GM18526 (cell line): ENCODE results near the gene TET3.

Experiments
- POLR2A ChIP-seq: IDR thresholded peaks from 3 replicates; pipeline ENCODE4 v1.6.1; 2011; ENCODE audit not compliant: insufficient read length; ENCODE audit errors: extremely low read depth

TET3 gene

DNA sequence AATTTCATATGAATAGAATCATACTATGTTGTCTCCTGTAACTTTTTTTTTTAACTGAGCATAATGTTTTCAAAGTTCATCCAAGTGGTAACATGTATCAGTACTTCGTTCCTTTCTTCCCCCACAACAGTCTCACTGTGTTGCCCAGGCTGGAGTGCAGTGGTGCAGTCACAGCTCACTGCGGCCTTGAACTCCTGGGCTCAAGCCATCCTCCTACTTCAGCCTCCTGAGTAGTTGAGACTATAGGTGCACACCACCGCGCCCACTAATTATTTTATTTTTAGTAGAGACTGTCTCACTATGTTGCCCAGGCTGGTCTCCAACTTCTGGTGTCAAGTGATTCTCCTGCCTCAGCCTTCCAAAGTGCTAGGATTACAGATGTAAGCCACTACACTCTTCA lies 23.4 kb upstream of the TET3 start:
- TF ChIP-seq POLR2A = no peak

DNA sequence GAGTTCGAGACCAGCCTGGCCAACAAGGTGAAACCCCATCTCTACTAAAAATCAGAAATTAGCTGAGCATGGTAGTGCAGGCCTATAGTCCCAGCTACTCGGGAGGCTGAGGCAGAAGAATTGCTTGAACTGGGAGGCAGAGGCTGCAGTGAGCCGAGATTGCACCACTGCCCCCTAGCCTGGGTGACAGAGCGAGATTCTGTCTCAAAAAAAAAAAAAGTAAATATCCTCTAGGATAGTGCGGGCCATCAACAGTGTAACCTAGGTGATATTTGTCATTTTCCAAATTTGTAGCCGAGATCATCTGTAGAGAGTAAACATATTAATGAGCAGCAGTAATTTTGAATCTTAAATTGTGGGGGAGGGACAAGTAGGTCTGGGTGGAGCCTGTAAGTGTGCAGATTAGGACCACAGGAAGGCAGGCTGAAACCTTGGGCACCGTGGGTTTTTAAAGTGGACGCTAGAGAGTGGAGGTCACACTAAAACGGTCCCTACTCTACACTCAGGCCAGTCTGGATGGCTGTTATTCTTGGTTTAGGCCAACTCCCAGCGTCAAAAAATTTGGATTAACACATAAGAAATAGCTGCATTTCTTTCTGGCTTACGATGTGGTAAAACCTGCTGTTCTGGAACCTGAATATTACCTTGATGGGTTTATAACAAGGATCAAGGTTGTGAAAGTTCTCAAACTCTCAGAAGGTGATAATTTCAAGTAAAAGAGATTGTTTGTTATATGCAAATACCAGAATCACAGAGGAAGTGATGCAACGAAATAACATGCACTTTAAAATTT lies 22.7 kb upstream of the TET3 start:
- no peak for TF ChIP-seq POLR2A

DNA sequence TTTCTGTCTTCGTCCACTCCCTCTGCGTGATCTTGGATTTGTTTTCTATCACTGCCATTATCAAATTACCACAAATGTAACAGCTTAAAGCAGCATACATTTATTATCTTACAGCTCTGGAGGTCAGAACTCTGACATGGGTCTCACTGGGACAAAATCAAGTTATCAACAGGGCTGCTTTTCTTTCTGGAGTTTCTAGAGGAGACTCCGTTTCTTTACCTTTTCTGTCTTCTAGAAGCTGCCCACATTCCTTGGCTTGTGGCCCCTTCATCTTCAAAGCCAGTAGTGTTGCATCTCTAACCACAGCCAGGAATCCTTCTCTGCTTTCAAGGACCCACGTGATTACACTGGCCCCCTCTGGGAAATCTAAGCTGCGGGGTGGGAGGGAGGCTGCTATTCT lies 21.9 kb upstream of the TET3 start:
- no peak for TF ChIP-seq POLR2A

DNA sequence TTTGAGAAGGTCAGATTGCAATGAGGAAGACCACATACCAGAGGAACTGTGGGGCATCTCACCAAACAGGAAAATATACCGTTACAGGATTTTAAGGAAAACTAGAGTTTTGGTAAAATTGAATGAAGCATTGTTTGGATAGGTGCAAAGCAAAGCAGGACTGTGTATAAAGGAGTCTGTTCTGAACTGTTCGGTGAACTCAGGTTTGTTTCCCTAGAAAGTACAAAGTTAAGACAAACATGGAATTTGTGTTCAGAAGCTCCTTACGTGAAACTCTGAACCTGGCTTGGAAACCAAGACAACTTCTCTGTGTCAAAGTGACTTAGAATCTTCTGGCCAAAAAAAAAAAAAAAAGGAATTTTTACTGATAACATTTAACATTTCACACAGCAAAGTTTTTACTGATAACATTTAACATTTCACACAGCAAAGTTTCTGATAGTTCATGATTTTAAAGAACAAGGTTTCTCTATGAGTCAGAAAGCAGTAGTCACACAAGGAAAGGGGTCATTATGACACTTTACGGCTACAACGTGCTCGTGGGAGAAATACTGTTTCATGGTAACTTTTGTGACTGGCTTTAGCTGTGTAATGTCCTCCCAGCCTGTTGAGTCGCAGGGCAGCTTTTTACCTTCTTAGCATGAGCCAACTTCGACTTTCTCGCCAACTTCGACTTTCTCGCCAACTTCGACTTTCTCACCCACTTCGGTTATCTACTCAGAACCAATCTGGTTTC lies 21.2 kb upstream of the TET3 start:
- TF ChIP-seq POLR2A = no peak

DNA sequence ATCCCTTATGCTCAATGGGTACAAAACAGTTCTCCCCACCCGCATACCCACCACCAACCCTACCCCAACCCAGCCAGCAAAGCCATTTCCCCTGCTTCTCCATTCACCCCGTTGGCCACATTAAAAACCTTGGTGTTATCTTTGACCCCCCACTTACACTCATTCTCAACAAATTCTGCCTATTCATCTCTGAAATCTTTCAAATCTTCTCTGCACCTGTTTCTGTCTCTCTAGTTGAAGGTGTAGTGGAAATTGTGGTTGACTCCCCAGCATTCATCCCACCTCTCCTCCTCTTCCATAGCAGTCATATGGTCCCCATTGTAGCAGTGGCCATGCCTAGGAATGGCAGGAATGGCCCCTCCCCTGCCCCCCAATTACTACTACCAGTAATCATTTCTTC lies 20.5 kb upstream of the TET3 start:
- TF ChIP-seq POLR2A = no peak

DNA sequence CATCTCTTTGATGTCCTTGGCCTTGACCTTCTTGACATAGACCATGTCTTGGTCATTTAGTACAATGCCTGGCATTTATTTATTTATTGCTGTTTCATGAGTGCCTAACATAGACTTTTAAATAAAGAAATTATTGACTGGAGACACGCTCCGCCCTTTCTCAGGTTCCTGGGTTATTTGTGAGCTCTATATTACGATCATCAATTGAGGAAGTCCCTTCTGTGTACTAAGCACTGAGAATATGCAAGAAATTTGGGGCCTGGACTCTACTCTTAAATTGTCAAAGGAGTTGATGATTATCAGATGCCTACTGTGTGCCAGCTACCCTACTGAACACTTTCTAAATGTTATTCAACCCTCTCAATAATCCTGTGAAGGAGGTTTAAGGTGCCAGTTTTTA lies 19.7 kb upstream of the TET3 start:
- TF ChIP-seq POLR2A = no peak

- TF ChIP-seq POLR2A = no peak
Measured at GRCh38 chr2:73968357-73968937, 16.3 kb upstream of the TET3 start.

DNA sequence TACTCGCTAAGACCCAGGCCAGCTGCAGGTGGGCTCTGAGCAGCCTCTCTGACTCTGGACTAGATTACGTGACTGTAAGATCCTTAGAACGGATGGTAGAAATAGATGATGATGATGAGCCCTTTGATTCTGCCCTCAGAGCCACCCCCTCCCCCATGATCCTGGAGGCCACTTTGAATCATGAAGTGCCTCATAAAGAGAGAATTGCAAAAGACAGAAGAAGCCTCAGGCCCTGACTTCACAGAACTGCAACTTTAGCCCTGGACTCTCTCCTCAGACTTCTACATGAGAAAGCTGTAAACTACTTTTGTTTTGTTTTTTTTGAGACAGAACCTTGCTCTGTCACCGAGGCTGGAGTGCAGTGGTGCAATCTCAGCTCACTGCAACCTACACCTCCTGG lies 15.4 kb upstream of the TET3 start:
- no peak for TF ChIP-seq POLR2A

DNA sequence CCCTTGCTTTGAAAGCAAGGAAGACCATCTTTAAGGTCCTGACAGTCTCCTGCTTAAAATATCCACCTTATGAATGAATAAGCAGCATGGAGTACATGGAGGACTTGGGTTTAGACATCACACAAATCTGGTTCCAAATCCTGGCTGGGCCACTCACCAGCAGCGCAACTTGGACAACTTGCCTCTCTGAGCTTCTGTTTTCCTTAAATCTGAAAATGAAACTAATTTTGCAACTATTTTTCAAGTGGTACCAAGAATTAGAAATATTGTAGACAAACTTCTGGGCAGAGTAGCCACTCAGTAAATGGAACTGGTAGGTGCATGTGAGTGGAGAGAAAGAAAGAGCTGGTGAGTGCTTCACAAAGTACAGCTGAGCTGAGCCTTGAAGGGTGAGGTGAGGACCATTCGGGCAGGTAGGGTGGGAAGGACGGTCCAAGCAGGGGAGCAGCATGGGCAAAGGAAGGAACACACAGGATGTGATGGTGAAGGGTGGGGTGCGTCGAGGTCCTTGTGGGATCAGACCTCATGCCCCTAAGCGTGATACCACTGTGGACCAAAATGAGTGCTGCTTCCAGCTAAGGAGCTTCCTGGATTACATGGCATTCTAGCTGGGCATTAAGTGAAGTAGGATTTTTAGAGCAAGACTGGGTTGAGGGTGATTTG lies 14.4 kb upstream of the TET3 start:
- TF ChIP-seq POLR2A = no peak

DNA sequence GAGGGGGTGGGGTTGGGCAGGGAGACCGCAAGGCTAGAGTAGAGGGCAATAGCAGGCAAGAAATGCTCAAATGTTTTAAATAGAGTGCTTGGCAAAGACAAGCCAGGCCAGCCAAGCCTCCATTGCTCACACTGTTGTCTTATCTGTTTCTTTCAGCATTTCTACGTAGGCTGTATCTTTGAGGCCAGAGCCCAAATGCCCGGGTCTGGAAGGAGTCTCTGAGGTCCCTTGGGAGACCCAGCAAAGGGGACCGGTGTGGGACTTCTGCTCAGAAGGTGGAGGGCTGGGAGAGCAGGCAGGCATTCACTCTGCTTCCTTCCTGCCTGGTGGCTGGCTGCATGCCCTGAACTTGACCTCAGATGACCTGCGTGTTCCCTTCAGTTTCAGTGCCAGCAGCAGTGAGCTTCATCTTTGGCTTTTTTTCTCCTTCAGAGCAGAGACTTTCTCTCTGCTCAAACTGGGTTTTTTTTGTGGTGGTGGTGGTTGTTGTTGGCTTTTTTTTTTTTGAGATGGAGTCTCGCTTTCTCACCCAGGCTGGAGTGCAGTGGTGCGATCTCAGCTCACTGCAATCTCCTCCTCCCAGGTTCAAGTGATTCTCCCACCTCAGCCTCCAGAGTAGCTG lies 13.7 kb upstream of the TET3 start:
- no peak for TF ChIP-seq POLR2A

GRCh38 chr2:73971722-73972121 lies 13.0 kb upstream of the TET3 start:
- TF ChIP-seq POLR2A = no peak

- TF ChIP-seq POLR2A = no peak
Measured at GRCh38 chr2:73972846-73973245, 11.9 kb upstream of the TET3 start.

GRCh38 chr2:73975731-73976130 lies 9.0 kb upstream of the TET3 start:
- TF ChIP-seq POLR2A = no peak

GRCh38 chr2:73976803-73977202 lies 7.9 kb upstream of the TET3 start:
- no peak for TF ChIP-seq POLR2A

- TF ChIP-seq POLR2A = no peak
Measured at GRCh38 chr2:73977466-73977865, 7.2 kb upstream of the TET3 start.
